Measurements from ENCODE around the gene PHGDH. TPM values are rescaled to one million over a fixed set of nuclear protein-coding genes. Genes with fewer than 3 reads are reported as not detected.

PHGDH gene
- total and polyA plus RNA-seq, 9 of the 15 experiments (the other 6 are each of a cell fraction or from before 2014, with no cell fraction given) = 6.7 to 84.2 (median 36.2) TPM

DNA sequence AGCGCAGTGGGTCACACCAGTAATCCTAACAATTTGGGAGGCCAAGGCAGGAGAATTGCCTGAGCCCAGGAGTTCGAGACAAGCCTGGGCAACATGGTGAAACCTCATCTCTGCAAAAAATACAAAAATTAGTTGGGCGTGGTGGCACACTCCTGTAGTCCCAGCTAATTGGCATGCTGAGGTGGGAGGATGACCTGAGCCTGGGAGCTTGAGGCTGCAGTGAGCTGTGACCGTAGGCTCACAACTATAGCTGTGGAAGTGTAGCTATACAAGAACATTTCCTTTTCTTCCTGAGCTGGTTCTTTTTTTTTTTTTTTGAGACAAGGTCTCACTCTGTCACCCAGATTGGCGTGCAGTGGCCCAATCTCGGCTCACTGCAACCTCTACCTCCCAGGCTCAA is 44.6 kb upstream of the PHGDH start (continued):
- TF ChIP-seq, protein P1, sequence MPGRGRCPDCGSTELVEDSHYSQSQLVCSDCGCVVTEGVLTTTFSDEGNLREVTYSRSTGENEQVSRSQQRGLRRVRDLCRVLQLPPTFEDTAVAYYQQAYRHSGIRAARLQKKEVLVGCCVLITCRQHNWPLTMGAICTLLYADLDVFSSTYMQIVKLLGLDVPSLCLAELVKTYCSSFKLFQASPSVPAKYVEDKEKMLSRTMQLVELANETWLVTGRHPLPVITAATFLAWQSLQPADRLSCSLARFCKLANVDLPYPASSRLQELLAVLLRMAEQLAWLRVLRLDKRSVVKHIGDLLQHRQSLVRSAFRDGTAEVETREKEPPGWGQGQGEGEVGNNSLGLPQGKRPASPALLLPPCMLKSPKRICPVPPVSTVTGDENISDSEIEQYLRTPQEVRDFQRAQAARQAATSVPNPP (IDR thresholded peaks at IDR 0.05; ENCODE audit: borderline replicate concordance, insufficient read depth, insufficient read length) = no peak
- TF ChIP-seq ZNF551 (CRISPR knock-in tag; IDR thresholded peaks at IDR 0.05) (no peak), JUND (IDR thresholded peaks at IDR 0.05; ENCODE audit: borderline replicate concordance, low read depth, low read length) (no peak), JUND (tag; IDR thresholded peaks at IDR 0.05; ENCODE audit: borderline replicate concordance, low read depth, low read length) (no peak), GABPA (tag; conservative IDR thresholded peaks at IDR 0.05; ENCODE audit: low read depth) (no peak), DDX20 (tag; IDR thresholded peaks at IDR 0.05; ENCODE audit: low read depth) (no peak), ZZZ3 (IDR thresholded peaks at IDR 0.05) (no peak)
- TF ChIP-seq, protein P2, sequence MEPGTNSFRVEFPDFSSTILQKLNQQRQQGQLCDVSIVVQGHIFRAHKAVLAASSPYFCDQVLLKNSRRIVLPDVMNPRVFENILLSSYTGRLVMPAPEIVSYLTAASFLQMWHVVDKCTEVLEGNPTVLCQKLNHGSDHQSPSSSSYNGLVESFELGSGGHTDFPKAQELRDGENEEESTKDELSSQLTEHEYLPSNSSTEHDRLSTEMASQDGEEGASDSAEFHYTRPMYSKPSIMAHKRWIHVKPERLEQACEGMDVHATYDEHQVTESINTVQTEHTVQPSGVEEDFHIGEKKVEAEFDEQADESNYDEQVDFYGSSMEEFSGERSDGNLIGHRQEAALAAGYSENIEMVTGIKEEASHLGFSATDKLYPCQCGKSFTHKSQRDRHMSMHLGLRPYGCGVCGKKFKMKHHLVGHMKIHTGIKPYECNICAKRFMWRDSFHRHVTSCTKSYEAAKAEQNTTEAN (CRISPR knock-in tag; IDR thresholded peaks at IDR 0.05) = no peak

DNA sequence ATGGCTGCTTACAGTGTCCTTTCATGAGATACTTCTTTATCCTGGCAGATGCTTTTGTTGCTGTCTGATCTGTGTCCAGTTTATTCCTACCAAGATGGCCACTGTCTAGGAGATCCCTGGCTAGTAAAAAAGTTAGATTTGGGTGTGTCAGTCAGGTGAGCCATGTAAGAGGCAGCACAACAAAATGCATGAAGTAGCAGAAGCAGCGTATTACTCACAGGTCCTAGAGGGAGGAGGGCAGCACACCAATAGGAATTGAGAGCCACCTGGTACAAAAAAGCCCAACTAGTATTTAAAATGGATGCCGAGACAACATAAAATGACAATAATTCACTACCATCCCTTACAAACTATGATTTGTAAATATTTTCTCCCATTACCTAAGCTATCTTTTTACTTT is 40.8 kb upstream of the PHGDH start:
- no peak overlapping the region for H3K9ac ChIP-seq (ENCODE audit: insufficient read depth in 1 of 2, low read depth in 2 of 2, low read length in 2 of 2)
- H3K27ac ChIP-seq (ENCODE audit: extremely low read depth, low read depth, low read length) = no peak overlapping the region
- no peaks in the 10 kb centered on the region; a peak in 2 of 5 replicates for H3K27me3 ChIP-seq (ENCODE audit: control insufficient read depth in 2 of 2, insufficient read depth in 2 of 2, low read length in 2 of 2)
- no peaks in the 10 kb centered on the region for H3K79me2 ChIP-seq (ENCODE audit: control insufficient read depth, insufficient read depth, low read length)
- H3K9me3 ChIP-seq (replicated peaks; ENCODE audit: control insufficient read depth, insufficient read depth, low read depth, low read length) = no peaks in the 10 kb centered on the region
- H4K20me1 ChIP-seq (replicated peaks; ENCODE audit: control insufficient read depth, insufficient read depth, low read length) = no peaks in the 10 kb centered on the region
- H3K4me3 ChIP-seq = no peak overlapping the region
- ChIA-PET POLR2A (no interaction called here), CTCF (ENCODE audit: low intra/inter-chr PET ratio) (no interaction called here)
- no peak overlapping the region for H3K4me2 ChIP-seq (ENCODE audit: insufficient read depth, low read length)
- WGBS (ENCODE audit: insufficient coverage, low coverage, missing lambda C conversion rate) = 6% methylated on average over 2 of the region's 2 CpGs
- H3K4me1 ChIP-seq (replicated peaks in 1 of 2; ENCODE audit: control insufficient read depth in 2 of 2, insufficient read depth in 2 of 2, low read length in 2 of 2) = peaks cover 0 to 17% of the 10 kb centered on the region in 2 experiments; a peak in 3 of 5 replicates
- DNase-seq (ENCODE audit: extremely low read depth in 1 of 4, low spot score in 3 of 4) = no peak
- intact Hi-C loops (cut with micrococcal nuclease) (loop anchor here (10.0 kb wide), 1 partner anchor 196 kb away; no protein-coding TSS in a partner anchor), in situ Hi-C loops (cut with MboI) (no loop called here)
- no peak for ATAC-seq
- no peaks in the 10 kb centered on the region for H3K36me3 ChIP-seq (ENCODE audit: control insufficient read depth, insufficient read depth, low read length)
- no peak for FAIRE-seq
- no peak overlapping the region for H2AFZ ChIP-seq (ENCODE audit: low read depth, low read length)
- H3K9me1 ChIP-seq (ENCODE audit: control insufficient read depth, insufficient read depth, low read length) = no peaks in the 10 kb centered on the region
- BruUV-seq (replicated peaks) = no TSS peak
- TF ChIP-seq ZNF143 (CRISPR knock-in tag; IDR thresholded peaks at IDR 0.05) = no peak
- TF ChIP-seq SRSF7 (optimal IDR thresholded peaks at IDR 0.05; ENCODE audit: low read depth, low read length) = no peak
- TF ChIP-seq POU5F1 (IDR thresholded peaks at IDR 0.05; ENCODE audit: borderline replicate concordance, low read depth, low read length, partially characterized antibody) = no peak
- no peak for TF ChIP-seq PML (IDR thresholded peaks at IDR 0.05; ENCODE audit: low read length)
- TF ChIP-seq, protein P3, sequence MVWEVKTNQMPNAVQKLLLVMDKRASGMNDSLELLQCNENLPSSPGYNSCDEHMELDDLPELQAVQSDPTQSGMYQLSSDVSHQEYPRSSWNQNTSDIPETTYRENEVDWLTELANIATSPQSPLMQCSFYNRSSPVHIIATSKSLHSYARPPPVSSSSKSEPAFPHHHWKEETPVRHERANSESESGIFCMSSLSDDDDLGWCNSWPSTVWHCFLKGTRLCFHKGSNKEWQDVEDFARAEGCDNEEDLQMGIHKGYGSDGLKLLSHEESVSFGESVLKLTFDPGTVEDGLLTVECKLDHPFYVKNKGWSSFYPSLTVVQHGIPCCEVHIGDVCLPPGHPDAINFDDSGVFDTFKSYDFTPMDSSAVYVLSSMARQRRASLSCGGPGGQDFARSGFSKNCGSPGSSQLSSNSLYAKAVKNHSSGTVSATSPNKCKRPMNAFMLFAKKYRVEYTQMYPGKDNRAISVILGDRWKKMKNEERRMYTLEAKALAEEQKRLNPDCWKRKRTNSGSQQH (CRISPR knock-in tag; IDR thresholded peaks at IDR 0.05) = no peak
- TF ChIP-seq, protein P4, sequence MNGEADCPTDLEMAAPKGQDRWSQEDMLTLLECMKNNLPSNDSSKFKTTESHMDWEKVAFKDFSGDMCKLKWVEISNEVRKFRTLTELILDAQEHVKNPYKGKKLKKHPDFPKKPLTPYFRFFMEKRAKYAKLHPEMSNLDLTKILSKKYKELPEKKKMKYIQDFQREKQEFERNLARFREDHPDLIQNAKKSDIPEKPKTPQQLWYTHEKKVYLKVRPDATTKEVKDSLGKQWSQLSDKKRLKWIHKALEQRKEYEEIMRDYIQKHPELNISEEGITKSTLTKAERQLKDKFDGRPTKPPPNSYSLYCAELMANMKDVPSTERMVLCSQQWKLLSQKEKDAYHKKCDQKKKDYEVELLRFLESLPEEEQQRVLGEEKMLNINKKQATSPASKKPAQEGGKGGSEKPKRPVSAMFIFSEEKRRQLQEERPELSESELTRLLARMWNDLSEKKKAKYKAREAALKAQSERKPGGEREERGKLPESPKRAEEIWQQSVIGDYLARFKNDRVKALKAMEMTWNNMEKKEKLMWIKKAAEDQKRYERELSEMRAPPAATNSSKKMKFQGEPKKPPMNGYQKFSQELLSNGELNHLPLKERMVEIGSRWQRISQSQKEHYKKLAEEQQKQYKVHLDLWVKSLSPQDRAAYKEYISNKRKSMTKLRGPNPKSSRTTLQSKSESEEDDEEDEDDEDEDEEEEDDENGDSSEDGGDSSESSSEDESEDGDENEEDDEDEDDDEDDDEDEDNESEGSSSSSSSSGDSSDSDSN (IDR thresholded peaks at IDR 0.05; ENCODE audit: borderline replicate concordance in 1 of 2, low read depth in 2 of 2, low read length in 2 of 2) = no peak
- no peak for TF ChIP-seq LCOR (CRISPR knock-in tag; IDR thresholded peaks at IDR 0.05)

Data from K562 (cell line).